GM19035 (cell line): Measurements from ENCODE around the gene RSPO4.
"Not testable (repeated sequence)": the region's sequence is repeated elsewhere in the genome, so short reads cannot be mapped to it uniquely, and the experiment has no call there.

Experiments used
- ATAC-seq: cut with Tn5 transposase; IDR thresholded peaks from one replicate; pipeline ENCODE4 v1.9.1; 2021; ENCODE audit not compliant: unreplicated experiment

The RSPO4 gene

DNA sequence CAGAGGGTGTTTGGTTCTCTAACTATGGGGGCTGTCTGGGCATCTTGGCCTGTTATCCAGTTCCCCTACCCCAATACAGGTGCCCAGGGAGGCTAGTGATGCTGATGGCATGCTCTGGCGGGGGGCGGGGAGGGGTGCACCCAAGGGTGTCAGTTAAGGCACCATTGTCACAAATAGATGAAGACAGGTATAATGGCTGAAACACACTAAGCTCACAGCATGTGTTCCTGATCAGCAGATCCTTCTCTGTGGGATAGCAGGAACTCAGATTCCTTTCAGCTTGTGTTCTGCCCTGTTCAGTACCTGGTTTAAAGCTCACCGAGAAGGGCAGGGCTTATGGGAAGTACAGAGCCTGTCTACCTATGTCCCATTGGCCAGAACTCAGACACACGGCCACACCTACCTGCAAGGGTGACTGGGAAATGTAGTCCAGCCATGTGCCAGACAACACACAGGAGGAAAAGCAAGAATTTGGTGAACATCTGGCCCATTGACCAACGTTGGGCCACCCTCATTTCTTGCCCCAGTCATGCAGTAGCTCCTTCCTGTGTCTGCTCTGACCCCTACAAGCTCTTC lies 3.4 kb upstream of the RSPO4 start:
- ATAC-seq, result no peak

DNA sequence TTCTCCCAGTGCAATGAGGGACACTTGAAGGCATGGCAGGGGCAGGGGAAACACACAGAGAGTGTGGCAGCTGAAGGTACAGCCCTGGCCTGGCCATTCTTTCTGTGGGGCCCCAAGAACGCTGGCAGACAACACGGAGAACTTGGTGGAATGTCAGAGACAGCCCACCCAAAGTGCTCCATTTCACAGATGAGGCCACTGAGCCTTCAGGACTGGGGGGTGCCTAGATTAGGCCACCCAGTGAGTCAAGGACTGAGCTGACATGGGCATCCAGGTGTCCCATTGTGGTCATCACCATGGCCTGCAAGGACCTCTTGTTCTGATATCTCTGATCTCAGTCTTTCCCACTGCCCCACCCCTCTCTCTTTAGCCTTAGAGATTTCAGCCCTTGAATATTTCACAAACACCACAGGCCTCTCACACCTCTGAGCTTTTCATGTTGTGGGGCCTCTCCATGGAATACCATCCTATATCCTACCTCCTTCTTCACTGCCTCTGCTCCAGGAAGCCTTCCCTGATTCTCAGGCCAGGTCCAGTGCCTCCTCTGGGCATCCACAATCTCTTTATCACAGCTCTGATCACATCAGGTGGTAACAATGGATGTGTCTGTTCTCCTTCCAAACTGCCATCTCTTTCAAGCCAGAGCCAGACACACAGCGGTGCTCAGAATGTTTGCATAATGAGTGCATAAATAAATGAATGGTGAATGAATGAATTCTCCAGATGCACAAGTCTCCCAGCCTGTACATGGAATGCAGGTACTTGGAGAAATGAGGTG lies 2.0 kb upstream of the RSPO4 start:
- ATAC-seq, result no peak

GRCh38 chr20:1002682-1003561 lies 811 bp upstream of the RSPO4 start:
- ATAC-seq, result no peak

DNA sequence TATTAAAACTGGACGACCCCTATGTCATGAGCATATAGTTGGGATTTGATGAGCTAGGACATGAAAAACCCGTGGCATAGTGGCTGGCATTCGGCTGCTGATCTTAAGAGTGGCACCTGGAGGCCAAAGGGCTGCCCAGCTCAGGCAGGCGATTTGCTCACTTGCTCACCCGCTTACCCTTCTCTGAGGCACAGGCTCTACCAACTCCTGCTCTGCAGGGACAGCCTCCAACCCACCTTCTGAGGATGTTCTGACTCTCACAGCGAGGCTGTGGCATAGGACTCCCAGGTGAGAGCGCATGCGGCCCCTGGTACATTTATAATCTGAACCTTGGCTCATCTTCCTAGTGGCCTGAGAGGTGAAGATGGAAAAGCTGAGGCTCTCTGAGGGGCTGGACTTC lies 995 bp downstream of the RSPO4 start:
- ATAC-seq, result no peak

- ATAC-seq, result no peak
Measured at GRCh38 chr20:998231-998830, 3.8 kb downstream of the RSPO4 start.

DNA sequence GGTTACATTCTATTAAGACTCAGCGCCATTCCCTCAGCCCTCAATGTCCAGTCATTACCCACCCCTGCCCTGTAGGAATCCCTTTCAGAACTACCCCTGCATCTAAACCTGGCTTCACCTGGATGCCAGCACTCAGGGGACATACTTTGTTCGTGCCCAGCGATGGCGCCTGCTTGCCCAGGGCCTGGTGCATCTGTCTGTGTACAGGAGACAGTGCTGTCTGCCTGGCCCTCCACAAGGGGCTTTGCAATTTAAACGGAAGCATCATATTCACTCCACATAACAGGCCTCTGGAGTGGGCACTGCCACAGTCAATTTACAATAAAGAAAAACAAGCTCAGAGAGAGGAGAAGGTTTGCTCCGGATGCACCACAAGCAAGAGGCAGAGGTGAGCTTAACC lies 4.6 kb downstream of the RSPO4 start:
- ATAC-seq, result no peak

GRCh38 chr20:997016-997415 lies 5.1 kb downstream of the RSPO4 start:
- no peak for ATAC-seq

GRCh38 chr20:995170-995569 lies 6.9 kb downstream of the RSPO4 start:
- ATAC-seq, result no peak

DNA sequence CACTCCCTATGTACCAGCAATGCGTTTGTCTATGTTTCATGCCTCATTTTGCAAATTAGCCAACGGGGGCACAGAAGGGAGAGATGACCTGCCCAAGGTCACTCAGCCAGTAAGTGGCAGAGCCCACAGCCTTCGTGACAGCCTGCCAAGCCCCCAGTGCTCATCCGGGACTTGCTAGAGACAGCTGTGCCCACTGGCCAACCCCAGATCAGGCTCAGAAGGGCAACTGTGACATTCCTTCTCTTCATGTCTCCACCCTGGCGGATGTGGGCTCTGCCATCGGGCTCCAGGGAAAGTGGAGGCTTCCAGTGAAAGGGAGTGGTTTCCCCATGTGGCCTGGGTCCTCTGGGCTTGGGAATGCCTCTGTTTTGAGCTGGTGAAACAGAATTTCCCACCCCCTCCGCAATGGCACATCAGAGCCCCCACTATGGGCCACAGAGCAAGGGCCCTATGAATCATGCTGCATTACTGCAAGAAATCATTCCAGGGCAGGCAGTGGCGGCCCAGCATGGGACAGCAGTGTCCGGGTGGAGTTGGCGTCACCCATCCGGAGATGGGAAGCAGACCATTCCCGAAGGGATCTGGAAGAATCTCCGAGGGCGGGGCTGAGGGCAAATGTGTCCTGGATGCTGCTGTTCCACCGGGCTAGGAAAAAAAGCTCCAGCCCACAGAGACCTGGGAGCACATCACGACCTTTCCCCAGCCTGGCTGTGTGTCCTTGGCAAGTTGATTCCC lies 9.1 kb downstream of the RSPO4 start:
- ATAC-seq, result no peak

DNA sequence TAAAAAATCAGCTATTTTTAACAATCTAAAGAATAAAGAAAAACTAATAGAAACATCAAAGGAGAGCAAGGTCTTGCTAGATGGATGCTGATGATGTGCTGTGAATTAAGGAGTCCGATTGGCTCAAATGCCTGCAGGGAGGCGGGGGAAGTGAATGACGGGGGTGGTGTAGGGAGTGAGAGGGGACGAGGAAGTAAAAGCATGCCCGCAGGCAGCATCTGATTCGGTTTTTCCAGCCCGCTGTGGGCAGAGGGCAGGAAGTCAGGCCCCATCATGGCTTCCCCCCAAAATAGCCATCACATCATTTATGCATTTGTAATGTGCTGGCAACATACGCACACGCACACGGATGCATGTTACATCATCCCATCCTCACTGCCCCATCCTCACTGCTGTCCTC lies 10.3 kb downstream of the RSPO4 start:
- no peak for ATAC-seq

GRCh38 chr20:990293-990959 lies 11.7 kb downstream of the RSPO4 start:
- ATAC-seq, result no peak

GRCh38 chr20:988272-988671 lies 13.8 kb downstream of the RSPO4 start:
- ATAC-seq, result no peak

- ATAC-seq, result no peak
Measured at GRCh38 chr20:987677-988076, 14.4 kb downstream of the RSPO4 start.

DNA sequence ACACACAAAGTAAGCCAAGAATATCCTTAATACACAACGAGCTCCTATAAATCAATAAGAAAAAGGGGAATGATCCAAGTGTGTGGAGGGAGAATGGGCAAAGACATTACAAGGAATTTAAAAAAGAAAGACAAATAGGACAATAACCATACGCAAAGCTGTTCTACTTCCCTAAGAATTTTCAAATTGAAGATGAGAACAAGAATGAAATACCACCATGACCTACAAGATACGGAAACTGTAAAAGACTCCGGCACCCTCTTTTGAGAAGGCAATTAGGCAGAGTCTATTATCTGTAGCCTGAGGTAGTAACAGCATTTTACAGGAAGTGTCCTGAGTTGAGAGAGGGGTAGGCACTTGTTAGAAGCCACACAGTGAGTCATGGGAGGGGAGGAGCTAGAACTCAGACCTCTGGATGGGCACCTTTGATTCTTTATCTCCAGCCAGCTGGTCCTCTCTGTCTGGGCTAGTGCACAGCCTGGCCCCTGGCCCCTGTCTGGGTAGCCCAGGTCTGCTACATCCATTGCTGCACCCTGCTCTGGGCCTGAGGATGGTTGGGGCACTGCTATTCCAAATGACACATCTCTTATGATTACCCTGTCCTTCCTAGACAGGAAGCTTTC lies 15.3 kb downstream of the RSPO4 start:
- no peak for ATAC-seq

- ATAC-seq, result not testable (repeated sequence)
Measured at GRCh38 chr20:984994-985393, 17.1 kb downstream of the RSPO4 start.

DNA sequence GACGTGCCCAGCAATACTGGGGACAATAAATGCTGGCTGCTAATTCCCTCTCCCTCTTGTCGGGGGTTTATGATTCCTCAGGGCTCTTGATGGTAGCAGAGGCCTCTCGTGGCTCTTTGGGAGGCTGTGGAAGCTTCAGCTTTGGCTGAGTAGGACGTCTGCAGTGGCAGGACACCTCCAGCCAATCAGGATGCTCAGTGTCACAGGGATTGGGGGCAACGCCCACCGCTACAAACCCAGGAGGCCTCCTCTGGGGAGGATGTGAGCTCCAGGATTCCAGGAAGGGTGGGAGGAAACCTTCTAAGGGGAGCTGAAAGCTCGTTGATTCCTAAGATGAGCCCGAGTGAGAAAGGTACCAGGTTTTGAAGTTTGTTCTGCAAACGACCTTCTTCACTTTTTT lies 19.4 kb downstream of the RSPO4 start:
- ATAC-seq, result no peak

GRCh38 chr20:977021-977420 lies 25.1 kb downstream of the RSPO4 start:
- no peak for ATAC-seq

GRCh38 chr20:976033-976432 lies 26.1 kb downstream of the RSPO4 start:
- ATAC-seq, result no peak

DNA sequence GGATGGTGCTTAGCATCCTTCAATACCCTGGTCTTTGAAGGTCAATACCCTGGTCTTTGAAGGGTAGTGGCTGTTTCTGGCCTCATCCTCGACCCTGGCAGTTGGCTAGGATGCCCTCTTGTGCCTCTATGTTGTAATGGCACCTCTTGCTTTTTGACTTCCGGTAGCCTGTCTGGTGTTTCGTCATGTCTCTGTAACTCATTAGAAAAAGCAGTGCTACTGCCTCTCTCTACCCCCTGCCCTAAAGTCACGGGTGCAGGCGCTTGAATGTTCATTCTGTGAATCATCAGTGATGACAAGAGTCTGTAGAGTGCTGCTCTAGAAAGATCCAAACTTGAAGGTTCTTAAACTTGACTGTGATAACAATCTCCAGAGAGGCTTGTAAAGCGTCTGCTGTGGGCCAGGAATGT lies 28.3 kb downstream of the RSPO4 start:
- ATAC-seq, result no peak

DNA sequence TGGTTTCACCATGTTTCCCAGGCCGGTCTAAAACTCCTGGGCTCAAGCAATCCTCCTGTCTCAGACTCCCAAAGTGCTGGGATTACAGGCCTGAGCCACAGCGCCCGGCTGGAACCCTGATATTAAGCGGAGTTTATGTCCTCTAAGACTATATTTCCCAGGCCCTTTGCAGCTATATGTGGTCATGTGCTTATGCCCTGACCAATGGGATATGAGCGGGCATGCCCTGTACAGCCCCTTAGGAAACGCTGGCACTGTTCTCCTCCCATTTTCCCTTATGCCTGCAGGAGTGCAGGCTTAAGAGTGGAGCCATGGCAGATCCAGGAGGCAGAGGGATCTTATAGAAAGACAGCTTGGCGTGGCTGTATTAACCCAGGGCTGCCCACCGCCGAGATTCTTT lies 29.9 kb downstream of the RSPO4 start:
- ATAC-seq, result no peak
